ENCODE results near the gene CDK18.
A peak's percentile ranks its signal among the peaks of the same experiment; 100 is the strongest.
"Not testable (repeated sequence)": the region's sequence is repeated elsewhere in the genome, so short reads cannot be mapped to it uniquely, and the experiment has no call there.

The CDK18 gene

GRCh38 chr1:205504311-205505075 is at the start of gene CDK18:
Gene CDK18 (plus strand): TSS chr1:205504669. CDS start chr1:205523168, 18,499 bp downstream.
- no peak for DNase-seq (ENCODE audit: low read depth)

- no peak for DNase-seq (ENCODE audit: low read depth)
Observed at GRCh38 chr1:205454903-205455335, 49.5 kb upstream of the CDK18 start.

GRCh38 chr1:205455581-205456382 is 48.7 kb upstream of the CDK18 start, which contains the start of gene BLACAT1:
Gene BLACAT1 (minus strand): TSS chr1:205456045.
- DNase-seq (ENCODE audit: low read depth) = no peak

GRCh38 chr1:205456383-205456867 is 48.0 kb upstream of the CDK18 start:
- no peak for DNase-seq (ENCODE audit: low read depth)

- no peak for DNase-seq (ENCODE audit: low read depth)
Observed at GRCh38 chr1:205456868-205457745, 47.4 kb upstream of the CDK18 start.

DNA sequence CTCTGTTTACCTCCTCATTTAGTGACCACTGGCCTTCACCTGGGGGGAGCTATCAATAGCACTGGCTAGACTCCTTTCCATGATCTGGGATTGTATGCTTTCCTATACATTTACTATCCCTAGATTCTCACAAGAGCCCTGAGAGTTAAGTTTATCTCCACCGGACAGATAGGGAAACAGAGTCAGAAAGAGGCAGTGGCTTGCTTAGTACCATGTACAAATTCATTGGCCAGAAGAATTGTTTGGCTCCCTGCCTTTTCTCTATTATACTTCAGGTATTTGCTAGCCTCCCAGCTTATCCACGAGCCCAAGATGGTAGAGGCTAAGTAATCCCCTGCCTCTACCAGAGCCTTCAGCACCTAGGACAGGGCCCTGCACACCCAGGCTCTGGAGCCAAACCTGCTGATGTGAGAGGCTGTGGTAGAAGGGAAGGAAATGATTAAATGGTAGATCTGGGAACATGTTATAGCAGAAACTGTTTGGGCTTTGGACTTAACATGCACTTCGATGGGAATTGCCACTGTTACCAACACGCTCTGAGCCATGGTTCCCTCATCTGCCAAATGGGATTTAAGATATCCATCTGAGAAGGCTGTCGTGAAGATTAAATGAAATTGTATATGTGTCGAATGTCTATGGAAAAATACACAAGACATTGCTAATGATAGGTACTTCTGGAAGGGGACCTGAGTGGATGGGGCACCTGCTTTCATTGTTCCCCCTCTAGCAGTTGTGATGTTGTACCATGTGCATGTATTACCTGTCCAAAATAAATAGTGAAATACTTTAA is 45.5 kb upstream of the CDK18 start:
- DNase-seq (ENCODE audit: low read depth) = no peak

DNA sequence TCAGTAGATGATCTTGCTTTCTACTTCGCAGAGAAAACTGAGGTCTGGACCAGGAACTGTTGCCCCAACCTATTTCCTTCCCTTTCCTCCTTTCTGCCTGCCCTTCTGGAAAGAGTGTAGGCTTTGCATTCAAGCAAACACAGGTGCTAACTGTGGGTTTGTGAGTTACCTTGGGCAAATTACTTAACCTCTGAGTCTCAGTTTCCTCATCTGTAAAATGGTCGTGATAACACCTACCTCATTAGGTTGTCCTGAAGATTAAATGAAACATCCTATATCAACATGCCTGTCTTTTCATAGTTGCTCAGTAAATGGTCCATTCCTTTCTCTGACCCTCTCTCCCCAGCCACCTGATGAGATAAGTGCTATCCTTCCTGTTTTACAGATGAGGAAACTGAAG is 39.1 kb upstream of the CDK18 start:
- no peak for DNase-seq (ENCODE audit: low read depth)

GRCh38 chr1:205466595-205467220 is 37.8 kb upstream of the CDK18 start:
- DNase-seq (ENCODE audit: low read depth) = no peak

DNA sequence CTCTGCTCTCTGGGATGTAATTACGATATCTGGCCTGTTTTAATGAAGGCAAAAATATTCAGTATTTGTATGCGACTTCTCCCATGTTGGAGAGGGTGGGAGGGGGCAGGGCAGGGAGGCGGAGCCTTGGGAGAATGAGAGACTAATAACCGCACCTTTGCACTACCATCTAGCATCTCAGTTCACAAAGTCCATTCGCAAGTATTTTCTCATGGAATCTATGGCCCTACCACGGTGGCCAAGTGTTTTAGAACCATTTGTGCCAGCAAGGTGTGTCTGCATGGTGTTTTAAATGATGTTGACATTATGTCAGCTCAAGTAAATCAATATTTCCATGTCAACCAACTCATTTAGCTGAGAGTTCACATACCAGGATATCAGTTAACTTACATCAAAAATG is 34.3 kb upstream of the CDK18 start:
- no peak for DNase-seq (ENCODE audit: low read depth)

DNA sequence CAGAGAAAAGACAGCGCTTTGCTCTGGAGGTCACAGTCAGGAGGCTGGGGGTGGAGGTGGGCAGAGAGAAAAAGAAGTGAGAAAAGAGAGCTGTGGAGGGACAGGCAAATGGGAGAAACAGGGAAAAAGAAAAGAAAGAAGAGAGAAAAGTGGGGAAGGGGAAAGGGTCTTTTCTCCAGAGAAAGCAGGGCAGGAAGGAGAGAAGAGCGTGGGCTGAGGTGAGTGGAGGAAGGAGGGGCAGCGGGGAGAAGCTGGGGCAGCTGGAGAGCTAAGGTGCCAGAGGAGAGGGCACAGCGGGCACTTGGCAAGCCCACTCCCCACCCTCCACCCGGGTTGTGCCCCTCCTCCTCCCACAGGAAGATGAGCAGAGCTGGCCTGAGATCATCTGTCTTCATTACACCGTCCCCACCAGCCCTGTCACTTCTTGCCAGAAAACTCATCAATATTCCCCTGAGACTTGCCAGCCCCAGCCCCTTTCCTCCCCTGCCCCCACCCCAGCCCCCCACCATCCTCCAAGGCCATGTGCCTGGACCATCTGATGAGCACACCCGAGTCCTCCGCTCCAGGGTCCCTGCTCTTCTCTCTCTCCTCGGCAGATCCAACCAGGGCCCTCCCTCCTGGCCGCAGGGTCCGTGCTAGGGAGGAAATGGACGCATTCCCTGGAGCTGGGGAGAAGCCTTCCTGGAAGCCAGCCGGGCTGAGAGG is 31.6 kb upstream of the CDK18 start:
- no peak for DNase-seq (ENCODE audit: low read depth)

DNA sequence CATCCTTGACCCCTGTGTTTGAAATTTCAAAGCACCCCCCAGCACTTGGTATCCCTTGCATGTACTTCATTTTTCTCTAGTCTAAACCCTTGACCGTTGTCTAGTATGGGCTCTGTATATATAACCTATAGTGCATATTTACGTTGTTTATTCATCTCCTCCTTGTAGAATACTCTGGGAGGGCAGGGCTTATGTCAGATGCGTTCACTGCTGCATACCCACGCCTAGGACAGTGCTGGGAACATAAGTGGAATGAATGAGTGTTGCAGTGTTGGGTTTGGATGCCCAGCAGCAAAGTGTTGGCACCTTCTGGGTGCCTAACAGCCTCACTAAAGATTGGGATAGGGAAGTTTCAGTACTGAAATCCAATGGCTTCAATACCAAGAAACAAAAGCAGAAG is 31.0 kb upstream of the CDK18 start:
- DNase-seq (ENCODE audit: low read depth) = no peak

GRCh38 chr1:205473966-205474365 is 30.5 kb upstream of the CDK18 start:
- no peak for DNase-seq (ENCODE audit: low read depth)

GRCh38 chr1:205474571-205474970 is 29.9 kb upstream of the CDK18 start:
- DNase-seq (ENCODE audit: low read depth) = no peak

GRCh38 chr1:205475855-205476254 is 28.6 kb upstream of the CDK18 start:
- DNase-seq (ENCODE audit: low read depth) = no peak

- no peak for DNase-seq (ENCODE audit: low read depth)
Observed at GRCh38 chr1:205476648-205477047, 27.8 kb upstream of the CDK18 start.

GRCh38 chr1:205477121-205477758 is 27.2 kb upstream of the CDK18 start:
- DNase-seq (ENCODE audit: low read depth) = no peak

DNA sequence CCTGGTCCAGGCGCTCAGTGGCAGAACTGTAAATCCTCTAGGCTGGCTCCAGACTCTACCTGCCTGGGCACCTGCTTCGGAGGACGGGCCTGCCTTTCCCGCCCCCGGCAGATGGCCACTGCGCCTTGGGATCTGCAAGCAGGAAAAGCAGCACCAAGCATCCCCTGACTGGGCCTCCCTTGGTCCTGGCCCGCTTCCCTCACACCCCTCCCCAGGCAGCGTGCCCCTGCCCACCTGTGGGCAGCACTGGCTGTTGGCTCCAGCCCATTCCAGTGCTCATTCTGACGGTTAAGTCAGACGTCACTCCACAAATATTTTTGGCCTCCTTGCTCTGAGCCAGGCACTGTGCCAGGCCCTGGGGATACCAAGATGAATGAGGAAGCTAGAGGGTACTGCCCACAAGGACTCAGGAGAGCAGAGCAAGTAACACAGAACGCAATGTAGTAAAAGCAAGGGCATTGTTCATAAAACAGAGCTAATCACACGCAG is 26.7 kb upstream of the CDK18 start:
- no peak for DNase-seq (ENCODE audit: low read depth)

DNA sequence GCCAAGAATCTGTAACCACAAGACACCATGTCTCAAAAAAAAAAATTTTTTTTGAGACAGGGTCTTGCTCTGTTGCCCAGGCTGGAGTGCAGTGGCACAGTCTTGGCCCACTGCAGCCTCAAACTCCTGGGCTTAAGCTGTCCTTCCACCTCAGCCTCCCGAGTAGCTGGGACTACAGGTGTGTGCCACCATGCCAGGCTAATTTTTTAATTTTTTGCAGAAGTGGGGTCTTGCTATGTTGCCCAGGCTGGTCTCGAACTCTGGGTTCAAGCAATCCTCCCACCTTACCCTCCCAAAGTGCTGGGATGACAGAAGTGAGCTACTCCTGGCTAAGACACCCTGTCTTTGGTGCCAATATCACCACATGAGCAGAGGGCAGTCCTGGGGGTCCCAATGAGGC is 25.5 kb upstream of the CDK18 start:
- not testable (repeated sequence) for DNase-seq (ENCODE audit: low read depth)

- DNase-seq (ENCODE audit: low read depth) = peak; percentile 43
Observed at GRCh38 chr1:205480349-205480985, 24.0 kb upstream of the CDK18 start.

Data from activated T-cell treated with anti-CD3 and anti-CD28 coated beads for 48 hours (primary cell).